Central memory CD8-positive, alpha-beta T cell (primary cell): ENCODE measurements around the gene HECW1.
"Not testable (repeated sequence)": the region's sequence is repeated elsewhere in the genome, so short reads cannot be mapped to it uniquely, and the experiment has no call there.

Experiments
- ATAC-seq: fragments of 150-1000 bp; cut with Tn5 transposase; replicated peaks from 2 replicates; pipeline ENCODE4 v1.10.0; 2022; ENCODE audit warnings: mild to moderate bottlenecking, moderate FRiP score, moderate number of reproducible peaks; ENCODE audit not compliant: poor library complexity, severe bottlenecking; ENCODE audit errors: extremely low read depth
- DNase-seq, 2 donors: peaks; one replicate each; pipeline ENCODE4 v3.0.0; 2021; ENCODE audit warnings: low spot score in 2 of 2
- H3K27ac Mint-ChIP-seq: one replicate; pipeline ENCODE4 v1.8.0; 2022; ENCODE audit warnings: low read depth, mild to moderate bottlenecking, moderate library complexity, mixed read lengths
- H3K27me3 Mint-ChIP-seq: one replicate; pipeline ENCODE4 v1.8.0; 2022; ENCODE audit warnings: mixed read lengths
- H3K36me3 Mint-ChIP-seq: one replicate; pipeline ENCODE4 v1.8.0; 2022; ENCODE audit warnings: mild to moderate bottlenecking, moderate library complexity, mixed read lengths; ENCODE audit not compliant: insufficient read depth
- H3K4me1 Mint-ChIP-seq: one replicate; pipeline ENCODE4 v1.8.0; 2022; ENCODE audit warnings: mixed read lengths
- H3K4me3 Mint-ChIP-seq: one replicate; pipeline ENCODE4 v1.8.0; 2022; ENCODE audit warnings: mild to moderate bottlenecking, moderate library complexity, mixed read lengths
- H3K9me3 Mint-ChIP-seq: one replicate; pipeline ENCODE4 v1.8.0; 2022; ENCODE audit warnings: mixed read lengths

The HECW1 gene

DNA sequence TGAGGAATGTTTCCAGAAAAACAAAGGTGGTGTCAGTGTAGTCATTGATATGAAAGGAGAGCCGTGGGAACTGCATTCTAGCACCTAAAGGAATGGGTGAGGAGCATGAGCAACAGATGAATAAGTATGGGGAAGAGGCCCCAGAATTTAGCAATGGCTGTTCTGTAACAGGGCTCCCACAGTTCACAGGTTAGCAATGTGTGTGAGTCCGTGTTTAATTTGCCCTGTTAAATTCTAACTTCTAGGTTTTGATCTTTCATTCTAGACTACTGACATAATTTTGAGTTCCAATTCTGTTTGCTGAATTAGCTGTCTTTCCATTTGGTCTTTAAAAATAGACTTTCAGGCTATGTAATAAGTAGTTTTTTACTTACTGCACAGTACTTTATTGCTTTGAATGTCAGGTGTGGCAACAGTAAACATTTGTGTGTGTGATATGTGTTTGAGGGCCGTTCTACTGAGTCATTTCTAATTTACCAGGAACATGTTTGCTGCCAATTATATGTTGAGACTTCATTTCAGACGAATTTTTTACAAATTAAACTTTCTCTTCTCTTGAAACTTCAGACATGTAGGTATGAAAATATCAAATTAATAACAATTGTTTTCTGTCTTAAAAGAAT lies 479.2 kb downstream of the HECW1 start:
- Mint-ChIP-seq H3K36me3 (peaks cover 48% of the 10 kb centered on the region), H3K27ac (peak overlapping the region; percentile 78), H3K9me3 (no peaks in the 10 kb centered on the region), H3K4me3 (peak overlapping the region; percentile 59), H3K27me3 (no peaks in the 10 kb centered on the region), H3K4me1 (peaks cover 85% of the 10 kb centered on the region)
- DNase-seq (no peak), ATAC-seq (no peak)

DNA sequence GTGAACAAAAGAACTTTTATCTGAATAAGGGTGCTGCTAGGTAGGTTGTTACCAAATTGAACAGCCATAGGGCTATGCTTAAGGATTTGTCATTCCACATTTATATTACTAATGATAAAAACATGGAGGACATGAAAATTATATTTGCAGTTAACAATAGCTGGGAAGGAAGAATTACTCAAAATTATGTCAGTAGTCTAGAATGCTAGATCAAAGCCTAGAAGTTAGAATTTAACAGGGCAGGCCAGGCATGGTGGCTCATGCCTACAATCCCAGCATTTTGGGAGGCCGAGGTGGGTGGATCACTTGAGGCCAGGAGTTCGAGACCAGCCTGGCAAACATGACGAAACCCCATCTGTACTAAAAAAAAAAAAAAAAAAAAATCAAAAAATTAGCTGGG lies 479.9 kb downstream of the HECW1 start:
- peaks cover 86% of the 10 kb centered on the region for H3K4me1 Mint-ChIP-seq

DNA sequence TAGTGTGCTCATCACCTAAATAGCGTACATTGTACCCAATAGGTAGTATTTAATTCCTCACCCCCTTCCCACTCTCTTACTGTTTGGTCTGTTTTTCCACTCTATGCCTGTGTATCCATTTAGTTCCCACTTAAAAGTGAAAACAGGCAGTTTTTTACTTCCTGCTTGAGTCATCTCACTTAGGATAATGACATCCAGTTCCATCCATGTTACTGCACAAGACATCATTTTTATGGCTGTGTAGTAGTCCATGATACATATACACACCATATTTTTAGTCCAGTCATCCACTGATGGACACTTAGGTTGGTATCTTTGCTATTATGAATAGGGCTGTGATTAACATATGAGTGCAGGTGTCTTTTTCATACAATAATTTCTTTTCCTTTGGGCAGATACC lies 480.6 kb downstream of the HECW1 start:
- ATAC-seq (no peak), DNase-seq (no peak)
- Mint-ChIP-seq H3K4me3 (peak overlapping the region; percentile 59), H3K4me1 (peaks cover 84% of the 10 kb centered on the region), H3K9me3 (no peaks in the 10 kb centered on the region), H3K36me3 (peaks cover 53% of the 10 kb centered on the region), H3K27me3 (no peaks in the 10 kb centered on the region), H3K27ac (peak overlapping the region; percentile 97)

More for the DNA sequence above, 479.9 kb downstream of the HECW1 start:
- Mint-ChIP-seq H3K27ac (peak overlapping the region; percentile 78), H3K9me3 (no peaks in the 10 kb centered on the region), H3K27me3 (no peaks in the 10 kb centered on the region), H3K36me3 (peaks cover 48% of the 10 kb centered on the region), H3K4me3 (peak overlapping the region; percentile 59)
- ATAC-seq (no peak), DNase-seq (no peak)

DNA sequence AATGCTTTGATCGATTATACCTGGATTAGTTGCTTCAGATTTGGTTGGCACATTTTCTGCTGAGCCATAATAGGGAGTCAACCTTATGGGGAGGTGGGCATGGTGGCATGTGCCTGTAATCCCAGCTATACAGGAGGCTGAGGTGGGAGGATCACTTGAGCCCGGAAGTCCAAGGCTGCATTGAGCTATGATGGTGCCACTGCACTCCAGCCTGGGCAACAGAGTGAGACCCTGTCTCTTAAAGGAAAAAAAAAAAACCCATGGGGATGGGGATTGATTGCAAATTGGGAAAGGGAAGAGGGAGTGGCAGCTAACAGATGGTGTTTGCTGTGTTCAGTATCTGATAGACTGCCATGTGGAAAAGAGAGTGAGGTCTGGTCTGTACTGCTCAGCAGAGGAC lies 481.6 kb downstream of the HECW1 start:
- Mint-ChIP-seq H3K4me1 (peaks cover 74% of the 10 kb centered on the region), H3K27ac (peak overlapping the region; percentile 97), H3K27me3 (no peaks in the 10 kb centered on the region), H3K4me3 (peak overlapping the region; percentile 59), H3K36me3 (peaks cover 59% of the 10 kb centered on the region), H3K9me3 (no peaks in the 10 kb centered on the region)
- ATAC-seq (no peak), DNase-seq (no peak)

DNA sequence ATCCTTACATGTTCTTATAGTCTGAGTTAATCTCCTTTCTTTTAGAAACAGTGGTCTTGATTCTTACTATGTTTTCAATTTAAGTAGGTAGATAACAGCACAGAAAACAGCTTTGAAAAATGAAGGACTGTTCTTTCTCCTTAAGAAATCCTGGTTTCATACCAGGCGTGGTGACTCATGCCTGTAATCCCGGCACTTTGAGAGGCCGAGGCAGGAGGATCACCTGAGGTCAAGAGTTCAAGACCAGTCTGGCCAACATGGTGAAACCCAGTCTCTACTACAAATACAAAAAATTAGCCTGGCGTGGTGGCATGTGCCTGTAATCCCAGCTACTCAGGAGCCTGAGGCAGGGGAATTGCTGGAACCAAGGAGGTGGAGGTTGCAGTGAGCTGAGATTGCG lies 484.0 kb downstream of the HECW1 start:
- H3K36me3 Mint-ChIP-seq = peaks cover 62% of the 10 kb centered on the region

DNA sequence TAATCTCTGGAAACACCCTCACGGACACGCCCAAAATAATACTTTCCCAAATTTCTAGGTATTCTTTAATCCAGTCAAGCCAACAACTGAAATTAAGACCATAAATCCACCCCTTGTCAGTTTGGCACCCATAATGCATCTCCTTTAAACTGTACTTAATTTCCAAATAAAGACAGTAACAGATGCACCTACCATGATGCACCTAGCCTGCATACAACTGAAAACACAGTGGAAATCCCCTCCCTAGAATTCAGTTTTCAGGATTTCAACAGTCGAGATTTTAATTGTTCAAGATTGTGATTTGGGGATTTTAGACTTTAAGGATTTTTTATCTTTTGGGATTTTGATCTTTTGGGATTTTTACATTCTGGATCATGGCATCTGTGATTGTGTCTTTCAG lies 487.6 kb downstream of the HECW1 start:
- no peaks in the 10 kb centered on the region for H3K27me3 Mint-ChIP-seq
- no peak for ATAC-seq
- no peak for DNase-seq
- peak overlapping the region; percentile 54 for H3K4me3 Mint-ChIP-seq
- H3K4me1 Mint-ChIP-seq = peaks cover 37% of the 10 kb centered on the region
- peaks cover 58% of the 10 kb centered on the region for H3K36me3 Mint-ChIP-seq
- H3K9me3 Mint-ChIP-seq = no peaks in the 10 kb centered on the region
- peak overlapping the region; percentile 67 for H3K27ac Mint-ChIP-seq

More for the DNA sequence above, 484.0 kb downstream of the HECW1 start:
- H3K27ac Mint-ChIP-seq = peak overlapping the region; percentile 97
- not testable (repeated sequence) for ATAC-seq, H3K27me3 Mint-ChIP-seq, H3K9me3 Mint-ChIP-seq, DNase-seq
- peaks cover 61% of the 10 kb centered on the region for H3K4me1 Mint-ChIP-seq
- peak overlapping the region; percentile 20 for H3K4me3 Mint-ChIP-seq

DNA sequence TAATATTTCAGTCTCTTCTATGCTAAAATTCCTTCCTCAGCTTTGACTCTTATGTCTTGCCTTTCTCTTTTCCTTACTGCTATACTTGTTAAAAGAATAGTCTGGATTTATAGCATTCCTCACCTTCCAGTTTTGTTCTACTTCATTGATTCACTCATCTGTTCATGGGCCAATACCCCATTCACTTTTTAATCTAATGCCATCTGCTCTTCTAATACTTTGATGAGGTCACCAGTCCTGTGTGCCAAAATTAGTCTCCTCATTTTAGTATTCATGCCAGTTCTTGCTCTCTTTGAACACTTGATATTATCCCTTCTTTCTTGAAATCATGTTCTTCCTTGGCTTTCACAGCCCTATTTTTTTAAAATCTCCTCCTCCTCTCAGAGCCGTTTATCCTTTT lies 489.8 kb downstream of the HECW1 start:
- H3K27me3 Mint-ChIP-seq = no peaks in the 10 kb centered on the region
- ATAC-seq = no peak
- H3K27ac Mint-ChIP-seq = no peak overlapping the region
- H3K4me3 Mint-ChIP-seq = no peak overlapping the region
- no peaks in the 10 kb centered on the region for H3K9me3 Mint-ChIP-seq
- DNase-seq = no peak
- H3K36me3 Mint-ChIP-seq = peaks cover 53% of the 10 kb centered on the region
- H3K4me1 Mint-ChIP-seq = peaks cover 32% of the 10 kb centered on the region

DNA sequence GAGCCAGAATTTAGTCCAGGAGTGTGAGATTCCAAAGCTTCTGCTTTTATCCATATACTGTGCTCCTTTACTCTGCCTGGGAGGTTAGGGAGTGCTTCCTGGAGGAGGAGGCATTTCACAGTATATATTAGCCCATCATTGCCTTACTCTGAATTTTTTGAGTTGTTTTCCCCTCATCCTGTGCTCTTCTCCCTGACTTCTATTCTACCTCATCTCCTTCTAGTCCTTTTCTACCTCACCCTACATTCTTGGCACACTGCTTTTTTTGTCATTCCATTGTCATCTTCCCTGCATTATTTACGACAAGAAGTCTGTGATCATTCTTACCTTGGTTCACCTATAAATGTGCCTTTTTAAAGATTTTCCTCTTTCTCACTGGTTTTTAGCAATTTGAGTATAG lies 491.8 kb downstream of the HECW1 start:
- peaks cover 44% of the 10 kb centered on the region for H3K4me1 Mint-ChIP-seq
- peak overlapping the region; percentile 79 for H3K27ac Mint-ChIP-seq
- ATAC-seq (no peak), DNase-seq (no peak)
- H3K9me3 Mint-ChIP-seq = no peaks in the 10 kb centered on the region
- H3K4me3 Mint-ChIP-seq = peak overlapping the region; percentile 50
- H3K36me3 Mint-ChIP-seq = peaks cover 51% of the 10 kb centered on the region
- no peaks in the 10 kb centered on the region for H3K27me3 Mint-ChIP-seq

DNA sequence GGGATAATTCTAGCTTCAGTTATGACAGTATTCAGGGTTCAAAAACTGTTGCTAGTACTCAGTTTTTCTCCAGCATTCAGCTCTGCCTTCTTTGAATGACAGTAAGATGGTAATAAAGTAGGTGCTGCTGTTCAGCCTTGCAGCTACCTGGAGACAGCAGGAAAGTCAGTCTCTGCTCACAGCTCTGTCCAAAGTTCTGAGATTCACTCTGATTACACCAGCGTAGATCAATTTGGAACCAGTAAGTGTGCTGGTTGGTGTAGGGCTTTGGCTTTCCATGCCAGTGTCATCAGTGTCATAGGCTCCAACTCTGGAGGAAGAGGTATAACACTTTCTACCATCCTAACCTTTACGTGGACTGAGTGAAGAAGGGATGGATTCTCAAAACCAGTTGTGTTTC lies 496.6 kb downstream of the HECW1 start:
- Mint-ChIP-seq H3K4me1 (peaks cover 64% of the 10 kb centered on the region), H3K9me3 (no peaks in the 10 kb centered on the region), H3K27ac (peak overlapping the region; percentile 87), H3K36me3 (peaks cover 77% of the 10 kb centered on the region), H3K27me3 (no peaks in the 10 kb centered on the region), H3K4me3 (peak overlapping the region; percentile 25)
- ATAC-seq = no peak
- no peak for DNase-seq

DNA sequence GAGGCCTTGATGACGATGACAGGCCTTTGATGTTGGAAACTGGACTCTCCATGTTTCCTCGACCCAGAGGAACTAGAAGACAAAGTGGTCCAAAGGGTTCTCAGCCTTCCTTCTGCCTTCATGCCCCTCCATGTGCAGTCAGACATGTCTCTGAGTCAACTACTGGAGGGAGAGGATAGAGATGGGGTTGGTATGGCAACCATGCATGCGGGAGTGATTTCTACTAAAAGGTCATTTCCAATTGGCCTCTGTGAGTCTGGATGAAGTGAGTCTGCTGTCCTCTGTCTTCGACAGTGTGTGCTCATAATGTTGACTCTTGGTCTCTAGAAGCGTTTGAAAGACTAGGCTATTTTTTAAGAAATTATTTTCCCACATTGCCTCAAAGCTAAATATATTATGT lies 499.7 kb downstream of the HECW1 start:
- ATAC-seq = no peak
- H3K27me3 Mint-ChIP-seq = no peaks in the 10 kb centered on the region
- peak overlapping the region; percentile 37 for H3K4me3 Mint-ChIP-seq
- H3K4me1 Mint-ChIP-seq = peaks cover 48% of the 10 kb centered on the region
- no peak for DNase-seq
- H3K36me3 Mint-ChIP-seq = peaks cover 75% of the 10 kb centered on the region
- H3K9me3 Mint-ChIP-seq = no peaks in the 10 kb centered on the region
- H3K27ac Mint-ChIP-seq = peak overlapping the region; percentile 56

DNA sequence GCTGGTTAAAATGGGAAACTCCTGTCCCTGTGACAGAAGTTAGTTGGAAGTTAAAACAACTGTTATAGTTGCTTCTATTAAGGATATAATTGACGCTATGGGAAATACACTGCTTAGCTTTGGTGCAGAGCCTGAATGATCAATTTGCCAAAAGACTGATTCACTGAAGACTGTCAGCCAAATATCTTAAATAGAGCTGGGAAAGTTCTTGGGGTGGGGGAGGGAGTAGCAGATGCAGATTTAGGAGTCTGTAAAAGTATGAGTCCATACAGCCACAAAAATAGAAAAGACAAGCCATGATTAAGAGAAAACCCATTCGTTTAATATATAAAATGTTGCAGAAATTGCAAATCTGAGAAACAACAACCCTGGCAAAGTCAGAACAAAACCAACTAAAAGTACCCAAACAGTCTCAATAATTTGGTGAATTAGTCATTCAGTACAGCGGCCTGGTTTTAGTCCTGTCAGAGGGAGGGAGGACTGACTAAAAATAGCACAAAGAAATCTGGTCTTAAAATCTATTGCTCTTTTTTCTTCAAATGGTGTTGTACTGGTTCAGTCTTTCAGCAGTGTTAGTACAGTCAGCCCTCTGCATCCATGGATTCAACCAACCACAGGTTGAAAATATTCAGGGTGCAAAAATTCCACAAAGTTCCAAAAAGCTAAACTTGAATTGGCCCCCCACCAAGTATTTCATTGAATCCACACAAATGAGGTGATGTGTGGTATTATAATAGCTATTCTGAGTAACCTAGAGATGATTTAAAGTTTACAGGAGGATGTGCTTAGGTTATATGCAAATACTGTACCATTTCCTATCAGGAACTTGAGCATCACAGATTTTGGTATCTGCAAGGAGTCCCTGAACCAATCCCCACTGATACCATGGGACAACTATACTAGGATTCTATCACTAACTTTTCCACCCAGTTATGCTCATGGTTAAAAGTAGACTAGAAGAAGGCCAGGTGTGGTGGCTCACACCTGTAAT lies 500.4 kb downstream of the HECW1 start:
- ATAC-seq (peak; percentile 29), DNase-seq (no peak)
- Mint-ChIP-seq H3K27me3 (no peaks in the 10 kb centered on the region), H3K4me3 (peak overlapping the region; percentile 36), H3K4me1 (peaks cover 48% of the 10 kb centered on the region), H3K27ac (peak overlapping the region; percentile 56), H3K36me3 (peaks cover 70% of the 10 kb centered on the region), H3K9me3 (no peaks in the 10 kb centered on the region)
